ENCODE results near the gene CLEC17A.

GRCh38 chr19:14650161-14650560 is 67.3 kb downstream of the CLEC17A start:
- TF ChIP-seq CTCF (IDR thresholded peaks at IDR 0.05) (no peak), POLR2A (IDR thresholded peaks at IDR 0.05) (no peak), POLR2AphosphoS5 (IDR thresholded peaks at IDR 0.05) (no peak), EP300 (IDR thresholded peaks at IDR 0.05; ENCODE audit: low read depth) (no peak)
